Thyroid gland (tissue), 4 donors: ENCODE measurements around the gene MAST4. TPM values are rescaled to one million over a fixed set of nuclear protein-coding genes. Genes with fewer than 3 reads are reported as not detected.

Source experiments
- DNase-seq, 2 donors: peaks; one replicate each; pipeline ENCODE4 v3.0.0-alpha.2; 2019
- H3K27ac ChIP-seq, 3 donors: fragments of 200-600 bp; sonication (generic); 1 replicate in 2 of 3; 2 replicates in 1 of 3; pipeline ENCODE4 v1.5.1; 2016 to 2019; ENCODE audit warnings: mild to moderate bottlenecking in 1 of 3, moderate library complexity in 1 of 3
- H3K27me3 ChIP-seq: fragments of 200-600 bp; sonication (generic); one replicate; pipeline ENCODE4 v1.5.1; 2019
- H3K36me3 ChIP-seq, 2 donors: fragments of 200-600 bp; sonication (generic); one replicate each; pipeline ENCODE4 v1.5.1; 2016 to 2019
- H3K4me1 ChIP-seq, 2 donors: fragments of 200-600 bp; sonication (generic); one replicate each; pipeline ENCODE4 v1.5.1; 2017 to 2019
- H3K4me3 ChIP-seq, 3 donors: fragments of 200-600 bp; sonication (generic); replicated peaks in 1 of 3; 1 replicate in 2 of 3; 2 replicates in 1 of 3; pipeline ENCODE4 v1.5.1; 2016; ENCODE audit warnings: mild to moderate bottlenecking in 1 of 3
- H3K9me3 ChIP-seq: fragments of 200-600 bp; sonication (generic); one replicate; pipeline ENCODE4 v1.5.1; 2017
- CTCF ChIP-seq, 6 experiments: fragments of 200-600 bp in 3 of 6; fragments of 450-650 bp in 3 of 6; sonication (generic) in 3 of 6; IDR thresholded peaks; one replicate each; pipeline ENCODE4 v1.5.1; 2016 to 2019; ENCODE audit warnings: antibody characterized with exemption in 6 of 6, mild to moderate bottlenecking in 2 of 6, inconsistent platforms in 1 of 6, moderate library complexity in 1 of 6
- POLR2A ChIP-seq, 2 donors: fragments of 450-650 bp; IDR thresholded peaks; one replicate each; pipeline ENCODE4 v1.6.1; 2017; ENCODE audit warnings: antibody characterized with exemption in 2 of 2, mild to moderate bottlenecking in 2 of 2, moderate library complexity in 1 of 2
- WGBS, 2 donors: methylation state at CpG; one replicate each; pipeline ENCODE4 v1.1.5; 2017; 5-methylcytosine and 5-hydroxymethylcytosine counted together
- intact Hi-C: fragments of 100-400 bp; cut with DNase I; formaldehyde crosslinking; loops from one replicate; pipeline ENCODE4 v1.15.1; 2023
- total RNA-seq, 4 donors: library from RNA; depleted of rRNA; stranded (reverse); fragments of >200 nt; gene quantifications; one replicate each; pipeline ENCODE4 v1.2.3, GENCODE V29; 2016

Gene MAST4
- total RNA-seq, 4 donors from 2014 or later = 20.2 to 38.3 (median 24.4) TPM

- 78 to 82% methylated on average over 4 of the region's 4 CpGs for WGBS, 2 donors
- no peak overlapping the region for H3K4me3 ChIP-seq
- no peaks in the 10 kb centered on the region for H3K27me3 ChIP-seq
- H3K9me3 ChIP-seq = no peaks in the 10 kb centered on the region
- H3K36me3 ChIP-seq = no peaks in the 10 kb centered on the region
- TF ChIP-seq POLR2A (IDR thresholded peaks at IDR 0.05) (no peak), CTCF (IDR thresholded peaks at IDR 0.05) (no peak)
- DNase-seq = no peak
- no peaks in the 10 kb centered on the region for H3K4me1 ChIP-seq
- H3K27ac ChIP-seq = no peak overlapping the region
- intact Hi-C loops = no loop called here
These were observed 126.5 kb downstream of the MAST4 start for GRCh38 chr5:66722686-66723085.

DNA sequence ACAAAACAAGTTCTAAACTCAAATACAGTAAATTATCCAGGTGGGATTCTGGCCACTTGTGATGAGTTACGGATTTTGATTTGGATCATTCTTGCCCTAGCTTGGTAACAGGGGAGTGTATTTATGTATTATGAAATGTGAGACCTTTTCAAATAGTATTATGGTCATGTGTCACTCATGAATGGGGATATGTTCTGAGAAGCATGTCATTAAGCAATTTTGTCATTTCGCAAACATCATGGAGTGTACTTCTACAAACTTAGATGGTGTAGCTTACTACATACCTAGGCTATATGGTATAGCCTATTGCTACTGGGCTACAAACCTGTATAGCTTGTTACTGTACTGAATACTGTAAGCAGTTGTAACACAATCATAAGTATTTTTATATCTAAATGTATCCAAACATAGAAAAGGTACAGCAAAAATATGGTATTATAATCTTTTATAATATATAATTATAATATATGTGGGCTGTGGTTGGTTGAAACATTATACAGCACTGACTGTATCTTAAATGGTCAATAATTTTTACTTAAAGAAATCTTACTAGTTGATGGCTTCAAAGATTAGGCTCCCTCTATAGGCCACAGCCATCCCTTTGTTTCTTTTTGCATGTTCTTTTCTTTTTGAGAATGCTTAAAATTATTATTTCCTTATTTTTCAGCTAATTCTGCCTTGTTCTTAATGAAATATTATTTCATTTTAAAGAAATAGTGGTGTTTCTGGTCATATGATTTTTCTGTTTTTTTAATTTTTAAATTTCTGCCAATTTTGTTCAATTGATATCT is 128.4 kb downstream of the MAST4 start:
- 93 to 97% methylated on average over 2 of the region's 2 CpGs for WGBS, 2 donors

DNA sequence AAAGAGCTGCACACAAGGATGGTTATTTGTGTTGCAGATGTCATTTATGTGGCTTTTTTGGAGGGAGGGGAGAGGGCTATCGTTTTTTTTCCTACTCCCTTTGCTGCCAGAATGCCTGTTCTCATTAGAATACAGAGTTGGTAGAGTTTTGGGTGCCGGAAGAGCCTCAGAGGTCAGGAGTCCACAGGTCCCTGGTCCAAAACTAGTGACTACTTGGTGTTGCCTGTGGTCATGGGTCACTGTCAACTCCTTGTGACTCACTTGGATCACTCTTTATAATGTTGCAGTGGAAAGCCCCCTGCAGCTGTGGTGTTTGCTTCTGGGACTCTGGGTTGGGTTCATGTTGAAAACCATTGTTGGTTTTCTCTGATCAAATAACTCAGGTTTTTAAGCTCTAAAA is 131.4 kb downstream of the MAST4 start:
- 86% methylated on average over 2 of the region's 2 CpGs for WGBS, 2 donors

More for the DNA sequence above, 128.4 kb downstream of the MAST4 start:
- Histone ChIP-seq H3K4me1 (no peaks in the 10 kb centered on the region), H3K27me3 (no peaks in the 10 kb centered on the region), H3K36me3 (no peaks in the 10 kb centered on the region), H3K27ac (no peak overlapping the region), H3K4me3 (no peak overlapping the region), H3K9me3 (no peaks in the 10 kb centered on the region)
- no peak for DNase-seq
- intact Hi-C loops = no loop called here
- TF ChIP-seq CTCF (IDR thresholded peaks at IDR 0.05) (peak in 1 of 6 experiments; percentile 18), POLR2A (IDR thresholded peaks at IDR 0.05) (no peak)

GRCh38 chr5:66728049-66728448 is 131.9 kb downstream of the MAST4 start:
- intact Hi-C loops = no loop called here
- TF ChIP-seq POLR2A (IDR thresholded peaks at IDR 0.05) (no peak), CTCF (IDR thresholded peaks at IDR 0.05) (no peak)
- no peak overlapping the region for H3K4me3 ChIP-seq
- 94 to 98% methylated on average over 1 of the region's 1 CpG for WGBS, 2 donors
- H3K9me3 ChIP-seq = no peaks in the 10 kb centered on the region
- H3K36me3 ChIP-seq = no peaks in the 10 kb centered on the region
- no peaks in the 10 kb centered on the region for H3K4me1 ChIP-seq
- no peaks in the 10 kb centered on the region for H3K27me3 ChIP-seq
- no peak for DNase-seq
- no peak overlapping the region for H3K27ac ChIP-seq

More for the DNA sequence above, 131.4 kb downstream of the MAST4 start:
- H3K36me3 ChIP-seq = no peaks in the 10 kb centered on the region
- H3K4me3 ChIP-seq = no peak overlapping the region
- H3K4me1 ChIP-seq = no peaks in the 10 kb centered on the region
- no peak for DNase-seq
- intact Hi-C loops = no loop called here
- no peak overlapping the region for H3K27ac ChIP-seq
- TF ChIP-seq CTCF (IDR thresholded peaks at IDR 0.05) = no peak
- no peak for TF ChIP-seq POLR2A (IDR thresholded peaks at IDR 0.05)
- H3K27me3 ChIP-seq = no peaks in the 10 kb centered on the region
- H3K9me3 ChIP-seq = no peaks in the 10 kb centered on the region

- Histone ChIP-seq H3K27me3 (no peaks in the 10 kb centered on the region), H3K9me3 (no peaks in the 10 kb centered on the region), H3K36me3 (no peaks in the 10 kb centered on the region), H3K4me1 (no peaks in the 10 kb centered on the region), H3K4me3 (no peak overlapping the region), H3K27ac (no peak overlapping the region)
- TF ChIP-seq CTCF (IDR thresholded peaks at IDR 0.05) (no peak), POLR2A (IDR thresholded peaks at IDR 0.05) (no peak)
- intact Hi-C loops = no loop called here
- DNase-seq = no peak
These were observed 140.9 kb downstream of the MAST4 start for GRCh38 chr5:66737096-66737495.
